GM19463 (cell line): ENCODE results near the gene MVD.

Experiments
- ATAC-seq: cut with Tn5 transposase; IDR thresholded peaks from one replicate; pipeline ENCODE4 v1.9.1; 2021; ENCODE audit warnings: mild to moderate bottlenecking, moderate library complexity; ENCODE audit not compliant: unreplicated experiment

MVD gene

DNA sequence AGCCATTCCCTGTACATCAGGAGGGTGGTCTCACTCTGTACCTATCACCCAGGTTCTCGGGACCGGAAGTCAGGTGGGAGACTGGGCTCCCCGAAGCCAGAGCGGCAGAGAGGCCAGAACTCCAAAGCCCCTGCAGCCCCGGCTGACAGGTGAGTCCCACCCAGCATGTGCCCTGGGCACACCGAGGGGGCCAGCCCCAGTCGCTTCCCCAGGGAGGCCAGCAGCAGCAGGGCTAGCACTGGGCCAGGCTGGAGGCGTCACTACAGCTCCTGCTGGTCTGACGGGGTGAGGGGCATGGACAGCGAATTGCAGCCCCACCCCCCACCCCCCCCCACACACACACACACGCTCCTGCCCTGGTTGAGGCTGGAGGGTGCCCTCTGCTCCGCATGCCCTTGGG lies 32.5 kb downstream of the MVD start:
- no peak for ATAC-seq

DNA sequence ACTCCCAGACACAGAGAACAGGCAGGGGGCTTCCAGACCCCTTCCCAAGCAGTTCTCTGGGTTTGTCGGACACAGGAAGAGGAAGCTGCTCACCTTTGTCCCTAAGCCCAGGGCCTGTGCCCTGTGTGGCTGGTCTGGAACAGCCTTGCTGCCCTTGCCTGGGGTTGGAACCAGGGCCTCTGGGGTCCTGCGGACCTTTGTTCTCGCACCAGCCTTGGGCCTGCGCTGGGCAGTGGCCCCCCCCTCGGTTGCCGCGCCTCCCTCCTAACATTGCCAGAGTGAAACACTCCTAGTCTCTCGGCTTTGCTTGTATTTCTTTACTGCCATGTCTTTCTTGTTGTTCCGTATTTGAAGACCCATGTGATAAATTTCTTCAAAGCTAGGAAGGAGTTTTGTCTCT lies 33.1 kb downstream of the MVD start:
- ATAC-seq, result no peak

DNA sequence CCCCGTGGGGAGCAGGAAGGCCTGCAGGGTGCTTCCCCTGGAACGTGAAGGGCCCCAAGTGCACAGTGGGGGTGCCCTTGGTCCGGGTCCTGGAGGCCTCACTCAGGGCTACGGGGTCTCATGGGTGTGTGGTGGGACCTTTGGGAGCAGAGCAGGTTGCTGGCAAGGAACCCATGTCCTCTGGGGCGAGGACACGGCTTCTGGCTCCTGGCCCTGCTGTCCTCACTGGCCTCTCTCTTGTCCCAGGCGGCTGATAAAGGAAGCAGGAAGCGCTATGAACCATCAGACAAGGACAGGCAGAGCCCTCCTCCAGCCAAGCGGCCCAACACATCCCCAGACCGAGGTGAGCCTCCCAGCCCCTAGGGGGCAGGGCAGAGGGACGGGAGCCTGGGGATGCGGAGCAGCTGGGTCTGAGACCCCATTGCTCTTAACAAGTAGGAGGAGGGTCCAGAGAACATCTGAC lies 34.3 kb downstream of the MVD start:
- ATAC-seq, result no peak

DNA sequence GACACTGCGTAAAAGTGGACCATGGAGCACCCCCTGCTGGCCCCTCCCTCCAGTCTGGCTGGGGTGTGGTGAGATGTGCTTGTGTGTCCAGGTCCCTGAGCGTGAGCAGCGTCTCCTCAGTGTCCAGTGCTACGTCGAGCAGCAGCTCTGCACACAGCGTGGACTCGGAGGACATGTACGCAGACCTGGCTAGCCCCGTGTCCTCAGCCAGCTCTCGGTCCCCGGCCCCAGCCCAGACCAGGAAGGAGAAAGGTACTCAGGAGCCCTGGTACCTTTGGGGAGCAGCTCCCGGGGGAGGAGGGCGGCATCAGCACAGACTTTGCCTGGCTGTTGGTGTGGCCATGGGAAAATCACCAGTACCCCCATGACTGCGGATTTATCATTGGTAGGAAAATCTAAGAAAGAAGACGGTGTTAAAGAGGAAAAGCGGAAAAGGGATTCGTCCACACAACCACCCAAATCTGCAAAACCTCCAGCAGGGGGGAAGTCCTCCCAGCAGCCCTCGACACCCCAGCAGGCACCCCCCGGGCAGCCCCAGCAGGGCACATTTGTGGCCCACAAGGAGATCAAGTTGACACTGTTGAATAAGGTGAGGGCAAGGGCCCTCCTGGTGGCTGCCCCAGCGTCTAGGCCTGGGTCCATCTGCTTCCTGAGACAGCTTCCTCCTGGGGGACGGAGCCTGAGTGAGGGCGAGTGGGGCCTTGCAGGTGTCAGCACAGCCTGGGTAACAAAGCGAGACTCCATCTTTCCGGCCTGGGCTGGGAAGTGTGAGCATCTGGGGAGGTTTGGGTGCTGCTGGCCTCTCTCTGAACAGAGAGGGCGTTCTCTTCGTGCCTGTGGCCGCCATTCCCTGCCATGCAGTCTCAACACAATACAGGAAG lies 35.1 kb downstream of the MVD start:
- ATAC-seq, result no peak

DNA sequence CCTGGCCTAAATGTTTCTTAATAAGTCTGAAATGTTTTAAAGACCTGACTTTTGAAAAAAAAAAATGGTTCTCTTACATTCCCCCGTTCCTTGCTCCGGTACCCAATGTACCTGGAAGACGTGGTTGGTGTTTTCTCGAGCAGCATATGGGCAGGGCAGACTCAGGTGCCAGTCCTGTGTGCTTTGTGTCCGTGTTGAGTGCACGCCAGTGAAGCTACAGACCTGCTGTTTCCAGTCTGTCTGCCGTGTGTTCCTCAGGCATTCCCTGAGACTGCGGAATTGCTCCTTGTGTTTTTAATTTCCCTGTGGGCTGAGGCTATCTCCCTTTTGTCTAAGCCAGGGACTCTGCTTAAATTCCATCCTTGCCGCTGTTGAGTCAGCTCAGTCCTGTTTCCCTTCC lies 36.2 kb downstream of the MVD start:
- ATAC-seq, result no peak

DNA sequence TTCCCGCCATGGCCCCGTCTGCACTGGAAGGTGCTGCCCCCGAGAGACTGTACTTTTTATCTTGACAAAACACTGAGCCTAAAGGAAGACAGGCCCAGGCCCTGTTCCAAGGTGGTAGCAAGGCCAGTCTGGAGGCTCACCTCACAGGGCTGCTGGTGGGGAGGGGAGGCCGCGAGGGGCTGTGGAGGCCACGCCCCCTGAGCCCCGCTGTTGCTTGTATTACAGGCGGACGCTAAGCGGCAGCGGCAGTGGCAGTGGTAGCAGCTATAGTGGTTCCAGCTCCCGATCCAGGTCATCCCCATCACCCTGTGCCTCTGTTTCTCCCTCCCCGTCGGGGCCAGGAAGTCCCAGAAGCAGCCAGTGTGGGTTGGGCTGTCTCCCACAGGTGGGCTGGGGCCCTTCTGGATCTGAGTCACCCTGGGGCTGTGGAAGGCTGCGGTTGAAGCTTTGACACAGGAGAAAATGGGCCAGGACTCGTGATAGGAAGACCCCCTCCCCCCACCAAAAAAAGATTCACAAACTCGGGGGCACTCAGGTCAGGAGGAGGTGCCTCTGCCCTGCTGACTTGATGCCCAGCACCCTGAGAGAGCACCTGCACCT lies 37.8 kb downstream of the MVD start:
- no peak for ATAC-seq

DNA sequence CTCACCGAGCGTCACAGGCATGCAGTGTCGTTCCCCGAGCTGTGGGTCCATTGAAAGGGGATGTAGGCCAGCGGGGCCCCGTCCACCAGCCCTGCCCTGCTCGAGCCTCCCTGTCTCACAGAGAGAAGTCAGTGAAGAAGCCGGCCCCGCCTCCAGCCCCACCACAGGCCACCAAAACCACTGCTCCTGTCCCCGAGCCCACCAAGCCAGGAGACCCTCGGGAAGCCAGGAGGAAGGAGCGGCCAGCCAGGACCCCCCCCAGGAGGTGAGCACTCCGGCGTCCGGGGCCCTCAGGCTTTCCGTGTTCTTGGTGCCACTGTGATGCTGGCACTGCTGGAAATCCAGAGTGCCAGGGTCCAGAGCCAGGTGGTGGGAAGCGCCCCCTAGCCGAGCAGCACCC lies 38.4 kb downstream of the MVD start:
- no peak for ATAC-seq

DNA sequence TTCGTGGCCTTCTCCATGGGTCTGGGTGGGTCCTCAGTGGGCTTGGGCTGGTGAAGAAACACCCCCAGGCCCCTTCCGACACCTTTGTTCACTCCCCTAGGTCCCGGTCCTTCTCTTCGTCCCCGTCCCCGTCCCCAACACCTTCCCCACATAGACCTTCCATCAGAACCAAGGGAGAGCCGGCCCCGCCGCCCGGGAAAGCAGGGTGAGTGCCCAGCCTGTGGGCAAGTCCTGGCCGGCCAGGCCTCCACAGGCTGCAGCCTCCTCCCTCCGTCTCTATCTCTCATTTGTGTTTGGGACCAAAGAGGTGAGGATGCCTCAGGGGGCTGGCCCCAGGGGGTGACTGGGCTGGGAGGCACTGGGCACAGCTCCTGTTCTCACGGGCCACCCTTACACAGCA lies 39.0 kb downstream of the MVD start:
- ATAC-seq, result no peak

DNA sequence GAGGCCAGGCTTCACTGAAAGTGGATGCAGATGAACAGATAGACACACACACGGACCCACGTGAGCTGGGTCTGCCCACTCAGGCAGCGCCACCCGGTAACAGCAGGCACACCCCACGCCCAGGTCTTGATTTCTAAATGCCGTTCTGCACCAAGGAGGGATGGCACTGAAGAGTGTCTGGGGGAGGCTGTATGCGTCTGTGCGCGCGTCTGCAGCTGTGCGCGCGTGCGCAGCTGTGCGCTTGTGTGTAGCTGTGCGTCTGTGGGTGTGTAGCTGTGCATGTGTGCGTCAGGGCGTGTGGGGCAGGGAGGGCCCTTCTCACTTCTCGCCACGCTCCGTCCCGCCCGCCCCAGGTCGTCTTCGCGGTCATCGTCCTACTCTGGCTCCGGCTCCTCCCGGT lies 40.0 kb downstream of the MVD start:
- ATAC-seq, result no peak

DNA sequence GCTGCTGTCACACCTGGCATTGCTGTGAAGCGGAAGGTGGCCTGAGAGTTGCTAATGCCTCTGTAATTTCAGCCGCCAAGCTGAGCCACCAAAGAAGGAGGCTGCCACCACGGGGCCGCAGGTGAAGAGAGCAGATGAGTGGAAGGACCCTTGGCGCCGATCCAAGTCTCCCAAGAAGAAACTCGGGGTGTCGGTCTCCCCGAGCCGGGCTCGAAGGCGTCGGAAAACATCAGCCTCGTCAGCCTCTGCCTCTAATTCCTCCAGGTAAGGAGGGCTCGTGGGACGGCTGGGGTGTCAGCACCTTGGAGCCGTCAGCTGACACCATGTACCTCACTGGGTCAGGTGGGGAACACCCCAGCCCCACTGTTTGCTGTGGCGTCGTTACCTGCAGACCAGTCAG lies 40.8 kb downstream of the MVD start:
- no peak for ATAC-seq

DNA sequence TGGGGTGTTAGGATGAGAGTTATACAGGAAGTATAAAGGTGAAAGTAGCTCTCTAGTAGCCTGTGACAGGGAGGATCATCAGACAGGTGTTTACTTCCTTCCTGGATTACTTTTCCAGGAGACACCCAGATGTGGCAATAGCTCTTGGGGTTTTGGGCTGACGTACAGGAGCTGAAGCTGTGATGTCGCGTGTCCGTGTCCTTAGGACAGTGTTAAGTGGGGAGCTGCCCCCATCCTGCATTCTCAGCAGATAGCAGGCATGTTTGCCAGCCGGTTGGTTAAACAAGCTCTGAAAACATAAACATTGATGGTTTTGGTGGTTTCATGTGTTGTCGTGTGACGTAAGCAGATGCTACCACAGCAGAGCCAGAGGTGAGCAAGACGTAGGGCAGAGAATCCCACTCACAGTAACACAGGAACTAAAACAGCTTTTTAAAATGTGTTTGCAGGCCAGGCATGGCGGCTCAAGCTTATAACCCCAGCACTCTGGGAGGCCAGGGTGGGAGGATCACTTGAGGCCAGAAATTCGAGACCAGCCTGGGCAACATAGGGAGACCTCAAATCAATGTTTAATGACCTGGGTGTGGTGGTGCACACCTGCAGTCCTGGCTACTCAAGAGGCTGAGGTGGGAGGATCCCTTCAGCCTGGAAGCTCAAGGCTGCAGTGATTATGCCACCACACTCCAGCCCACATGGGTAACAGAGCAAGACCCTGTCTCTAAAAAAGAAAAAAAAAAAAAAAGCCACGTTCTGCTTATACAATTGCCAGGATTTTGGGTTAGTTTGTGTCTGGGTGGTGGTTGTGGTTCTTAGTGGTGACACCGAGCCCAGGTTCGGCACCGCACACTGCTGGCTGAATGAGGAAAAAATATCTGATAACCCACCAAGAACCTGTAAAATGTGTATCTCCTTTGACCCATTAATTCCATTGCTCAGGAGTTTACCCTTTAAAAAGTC lies 42.8 kb downstream of the MVD start:
- ATAC-seq, result no peak

DNA sequence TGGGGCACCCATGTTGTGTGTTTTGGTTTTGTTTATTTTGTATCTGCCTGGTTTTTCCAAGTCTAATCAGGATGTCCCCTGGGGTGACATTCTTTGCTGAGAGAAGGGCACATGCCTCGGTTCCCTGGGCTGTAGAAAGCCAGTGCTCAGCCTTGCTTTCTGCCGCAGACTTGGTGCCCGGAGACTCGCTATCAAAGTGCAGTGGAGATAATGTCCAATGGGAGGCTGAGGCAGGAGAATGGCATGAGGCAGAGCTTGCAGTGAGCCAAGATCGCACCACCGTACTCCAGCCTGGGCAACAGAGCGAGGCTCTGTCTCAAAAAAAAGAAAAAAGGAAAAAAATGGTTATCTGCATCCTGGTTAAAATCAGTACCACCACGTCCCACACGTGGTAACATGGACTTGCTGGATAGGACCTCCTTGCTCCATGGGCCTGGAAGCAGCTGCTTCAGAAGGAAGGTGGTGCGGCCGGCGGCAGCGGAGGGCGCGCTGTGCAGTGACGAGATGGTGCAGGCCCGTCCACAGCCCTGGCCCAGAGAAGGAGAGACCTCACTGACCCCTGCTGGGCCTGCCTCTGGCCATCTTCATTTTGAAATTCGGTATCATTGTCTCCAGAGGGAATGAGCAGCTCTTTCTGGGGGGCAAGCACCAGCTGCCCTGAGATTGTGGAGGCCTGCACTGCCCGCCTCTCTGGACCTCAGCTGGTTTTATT lies 43.8 kb downstream of the MVD start:
- no peak for ATAC-seq

DNA sequence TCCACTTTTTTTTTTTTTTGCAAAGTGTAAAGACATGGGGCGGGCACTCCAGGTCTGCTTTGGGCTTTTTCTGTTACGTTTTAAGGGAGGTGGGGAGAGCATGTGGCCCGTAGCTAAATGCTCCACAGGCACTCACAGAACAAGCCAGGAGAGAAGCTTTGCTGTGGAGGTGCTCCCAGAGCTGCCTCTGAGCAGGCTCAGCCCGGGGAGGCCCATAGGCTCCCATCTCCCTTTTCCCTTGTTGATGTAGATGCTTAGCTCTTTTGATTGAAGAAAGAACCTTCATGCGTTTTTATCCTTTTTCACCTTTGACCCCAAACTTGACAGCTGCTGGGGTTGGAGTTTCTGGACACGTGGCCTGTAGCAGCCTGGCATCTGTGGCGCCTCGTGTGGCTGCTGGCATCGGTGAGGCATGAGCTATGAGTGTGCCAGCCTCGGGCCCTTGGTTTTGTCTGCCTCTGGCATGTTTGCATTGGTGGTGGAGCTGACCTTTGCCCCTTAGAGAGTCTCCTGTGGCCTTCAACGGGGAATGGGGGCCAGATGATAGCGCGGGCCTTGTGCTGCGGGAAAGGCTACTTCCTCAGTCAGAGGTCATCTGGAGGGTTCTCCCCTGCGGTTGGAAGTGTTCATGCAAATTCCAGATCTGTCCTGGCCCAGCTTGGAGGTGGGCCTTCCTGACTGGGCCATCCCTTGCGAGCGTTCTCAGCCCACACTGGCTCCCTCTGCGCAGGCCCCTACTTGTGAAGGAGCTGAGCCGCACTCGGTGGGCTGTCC lies 44.5 kb downstream of the MVD start:
- no peak for ATAC-seq

DNA sequence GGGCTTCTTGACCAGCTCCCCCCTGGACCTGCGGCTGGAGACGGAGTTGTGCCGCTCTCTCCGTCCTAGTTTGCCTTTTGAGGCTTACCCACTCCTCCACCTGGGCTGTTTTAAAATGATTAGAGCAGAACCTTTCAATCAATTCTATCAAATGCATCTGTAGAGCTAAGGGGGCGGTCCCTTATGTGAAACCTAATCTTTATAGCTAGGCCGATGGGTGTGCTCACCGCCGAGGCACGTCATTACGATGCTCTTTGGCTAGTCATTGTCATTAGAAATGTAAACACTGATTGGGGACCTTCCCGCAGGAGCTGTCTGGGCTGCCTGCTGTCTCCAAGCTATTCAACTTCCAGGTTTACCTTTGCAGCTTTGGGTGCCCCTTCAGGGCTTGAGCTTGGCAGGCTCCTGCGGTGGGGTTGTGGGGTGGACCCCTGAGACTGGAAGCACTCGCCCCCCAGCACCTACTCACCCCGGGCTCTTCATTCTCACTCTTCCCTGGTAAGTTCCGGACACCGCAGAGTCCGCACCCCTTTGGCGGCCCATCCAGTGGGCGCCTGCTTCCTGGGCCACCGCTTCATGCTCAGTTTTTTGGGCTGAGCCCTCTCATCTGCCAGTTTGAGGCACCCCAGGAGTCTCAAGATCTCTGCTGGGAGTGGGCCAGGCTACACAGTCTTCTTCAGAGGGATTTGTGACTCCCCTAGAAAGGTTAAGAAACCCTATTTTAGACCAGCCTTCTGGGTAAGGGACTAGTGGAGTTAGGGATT lies 45.4 kb downstream of the MVD start:
- no peak for ATAC-seq

DNA sequence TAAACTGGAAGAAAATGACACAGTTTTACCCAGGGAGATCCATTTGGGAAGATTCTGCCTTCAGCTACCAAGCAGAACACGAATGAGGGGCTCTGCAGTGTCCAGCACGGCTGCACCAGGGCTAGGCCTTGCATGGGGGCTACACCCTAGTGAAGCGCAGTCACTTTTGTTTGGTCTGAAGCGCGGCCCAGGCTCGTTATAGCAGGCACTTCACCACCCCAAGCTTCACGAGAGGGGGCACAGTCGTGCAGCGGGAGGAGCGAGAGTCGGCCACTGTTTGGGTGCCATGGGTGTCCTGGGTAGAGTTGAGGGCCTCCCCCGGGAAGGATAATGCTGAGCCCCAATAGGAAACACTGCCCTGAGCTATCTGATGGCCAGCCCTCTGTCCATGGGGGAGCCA lies 46.2 kb downstream of the MVD start:
- no peak for ATAC-seq

DNA sequence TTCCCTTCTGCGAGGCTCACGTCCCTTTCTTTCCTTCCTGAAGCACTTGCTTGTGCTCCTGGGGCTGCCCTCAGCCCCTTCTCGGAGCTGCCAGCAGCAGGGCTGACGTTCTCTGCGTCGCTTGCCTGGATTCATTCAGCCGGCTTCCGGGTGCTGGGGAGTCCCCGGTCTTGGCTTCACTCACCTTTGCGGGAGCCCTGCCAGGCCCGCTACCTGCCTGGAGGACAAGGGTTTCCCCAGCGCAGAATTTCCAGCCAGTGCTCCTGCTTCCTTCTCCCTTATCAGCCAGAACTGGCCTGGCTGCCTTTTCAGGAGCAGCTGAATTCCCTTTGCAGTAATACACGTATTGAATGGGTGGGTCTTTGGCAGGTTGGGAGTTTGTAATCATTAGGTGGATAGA lies 46.6 kb downstream of the MVD start:
- no peak for ATAC-seq

DNA sequence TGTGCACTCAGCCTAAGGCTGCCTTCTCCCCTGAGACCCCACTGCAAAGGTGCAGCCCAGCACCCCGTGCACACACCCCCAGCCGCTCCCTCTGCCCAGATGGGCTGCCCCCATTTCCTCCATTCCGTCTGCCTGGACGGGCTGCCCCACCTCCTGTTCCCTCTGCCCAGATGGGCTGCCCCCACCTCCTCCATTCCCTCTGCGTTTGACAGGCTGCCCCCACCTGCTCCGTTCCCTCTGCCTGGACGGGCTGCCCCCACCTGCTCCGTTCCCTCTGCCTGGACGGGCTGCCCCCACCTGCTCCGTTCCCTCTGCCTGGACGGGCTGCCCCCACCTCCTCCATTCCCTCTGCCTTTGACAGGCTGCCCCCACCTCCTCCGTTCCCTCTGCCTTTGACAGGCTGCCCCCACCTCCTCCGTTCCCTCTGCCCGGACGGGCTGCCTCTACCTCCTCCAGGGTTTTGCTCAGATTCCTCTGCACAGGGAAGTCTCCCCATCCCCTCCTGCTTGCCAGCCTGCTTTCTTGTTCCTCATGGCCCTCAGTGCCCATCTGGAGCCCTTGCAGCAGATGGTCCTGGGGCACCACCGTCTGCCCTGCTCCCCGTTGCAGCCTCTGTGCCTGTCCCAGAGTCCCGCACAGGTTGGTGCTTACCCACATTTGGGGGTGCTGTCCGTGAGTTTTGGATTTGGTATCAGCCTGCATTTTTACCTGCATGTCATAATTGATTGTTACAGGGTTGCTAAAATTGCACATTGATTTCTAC lies 47.9 kb downstream of the MVD start:
- no peak for ATAC-seq
